A549 (cell line): ENCODE data around the gene RPS6KA4.

Source experiments
- BCL3 ChIP-seq: fragments of >200 bp; sonication (Bioruptor Twin); formaldehyde crosslinking; IDR thresholded peaks from 3 replicates; pipeline ENCODE4 v1.6.1; 2016
- CHD2 ChIP-seq: fragments of 150-350 bp; IDR thresholded peaks from 2 replicates; pipeline ENCODE4 v1.6.1; 2014; ENCODE audit warnings: low read length; ENCODE audit not compliant: partially characterized antibody
- EP300 ChIP-seq, 2 experiments: fragments of >200 bp; sonication (Bioruptor Twin); formaldehyde crosslinking; IDR thresholded peaks; 2 replicates in 1 of 2; 3 replicates in 1 of 2; pipeline ENCODE4 v1.6.1; 2016 to 2017
- JUN ChIP-seq, 2 experiments: fragments of >200 bp; sonication (Bioruptor Twin); formaldehyde crosslinking; IDR thresholded peaks; 2 replicates in 1 of 2; 3 replicates in 1 of 2; pipeline ENCODE4 v1.6.1; 2016 to 2017
- JUNB ChIP-seq: fragments of >200 bp; sonication (Bioruptor Twin); formaldehyde crosslinking; IDR thresholded peaks from 2 replicates; pipeline ENCODE4 v1.6.1; 2016

DNA sequence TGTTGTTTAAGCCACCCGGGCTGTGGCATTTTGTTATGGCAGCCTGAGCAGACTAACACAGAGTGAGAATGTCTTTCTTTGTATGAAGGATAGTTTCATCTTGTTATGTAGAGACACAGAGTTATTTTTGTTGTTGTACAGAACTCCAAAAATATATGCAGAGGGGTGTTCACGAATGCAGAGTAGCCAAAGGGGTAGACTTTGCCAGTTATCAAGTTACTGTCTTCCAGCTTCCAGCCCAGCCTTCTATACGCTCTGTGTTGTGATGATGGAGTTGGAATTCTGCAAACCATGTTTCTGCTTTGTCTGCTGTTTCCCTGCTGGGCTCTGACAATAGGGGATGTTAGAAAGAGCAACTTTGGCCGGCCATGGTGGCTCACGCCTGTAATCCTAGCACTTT lies 44.1 kb downstream of the RPS6KA4 start:
- TF ChIP-seq JUNB (no peak), JUN (IDR thresholded peaks at IDR 0.05) (no peak), CHD2 (no peak), EP300 (IDR thresholded peaks at IDR 0.05) (no peak), BCL3 (no peak)
